NCI-H774 (cell line): Measurements from ENCODE around the gene TMCO6.

Experiments used
- DNase-seq: peaks from one replicate; lab custom pipeline; 2025; lab: John Stamatoyannopoulos, UW

The TMCO6 gene

DNA sequence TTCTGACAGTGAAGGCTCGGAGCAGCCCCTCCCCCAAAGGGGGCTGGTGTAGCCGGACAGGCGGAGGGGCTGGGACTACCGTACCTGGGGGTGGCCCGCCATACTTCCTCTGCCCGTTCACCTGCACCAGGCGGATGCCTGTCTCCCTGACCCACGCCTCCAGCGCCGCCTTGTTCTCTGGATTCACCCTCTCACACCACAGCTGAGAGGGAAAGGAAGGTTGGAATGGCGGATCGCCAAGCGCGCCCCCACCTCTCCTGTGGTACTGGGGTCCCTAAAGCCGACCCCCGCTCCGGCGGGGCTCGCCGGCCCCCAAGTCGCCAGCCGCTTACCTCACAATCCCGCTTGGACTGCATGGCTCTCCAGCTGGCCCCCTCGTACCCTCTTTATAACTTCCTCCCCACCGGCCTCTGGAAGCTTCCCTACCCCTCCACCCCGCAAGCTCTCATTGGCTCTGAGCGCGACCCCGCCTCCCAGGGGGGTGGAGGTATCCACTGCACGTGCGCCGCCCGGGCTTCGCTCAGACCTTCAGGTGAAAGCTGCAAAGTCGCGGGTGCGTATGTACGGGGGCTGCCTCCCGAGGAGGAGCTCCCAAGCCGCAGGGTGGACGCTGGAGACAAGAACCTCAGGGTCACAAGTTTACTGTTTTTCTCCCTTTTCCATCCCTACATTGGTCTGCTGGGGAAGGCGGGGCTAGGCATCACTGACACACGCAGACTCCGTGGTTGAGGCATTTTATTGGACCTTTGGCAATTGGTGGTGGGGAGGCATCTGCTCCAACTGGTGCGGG is 34.1 kb downstream of the TMCO6 start, which contains the start of gene DND1:
Gene DND1, minus strand, starts transcription at position 390 of the 790 bp plus-strand sequence. Its CDS starts 34 bp downstream, at position 356.
- DNase-seq = no peak

DNA sequence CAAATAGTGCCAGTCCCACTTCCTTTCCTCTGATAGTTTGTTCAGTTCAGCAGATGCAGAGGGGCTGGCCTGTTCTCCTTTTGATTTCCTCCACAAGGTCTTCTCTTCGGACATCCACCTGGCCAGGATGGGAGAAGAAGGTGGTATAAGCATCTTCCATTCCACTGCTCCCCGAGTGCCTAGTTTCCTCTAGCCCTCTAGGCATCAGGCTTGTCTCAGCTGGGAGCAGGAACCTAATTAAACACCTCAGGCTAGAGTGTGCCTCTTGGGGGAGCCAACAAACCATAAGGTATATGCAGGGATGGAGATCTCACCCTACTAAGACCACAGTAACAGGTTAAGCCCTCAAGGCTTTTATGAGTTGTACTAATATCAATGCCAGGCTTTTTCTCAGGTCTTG is 35.0 kb downstream of the TMCO6 start:
- no peak for DNase-seq

DNA sequence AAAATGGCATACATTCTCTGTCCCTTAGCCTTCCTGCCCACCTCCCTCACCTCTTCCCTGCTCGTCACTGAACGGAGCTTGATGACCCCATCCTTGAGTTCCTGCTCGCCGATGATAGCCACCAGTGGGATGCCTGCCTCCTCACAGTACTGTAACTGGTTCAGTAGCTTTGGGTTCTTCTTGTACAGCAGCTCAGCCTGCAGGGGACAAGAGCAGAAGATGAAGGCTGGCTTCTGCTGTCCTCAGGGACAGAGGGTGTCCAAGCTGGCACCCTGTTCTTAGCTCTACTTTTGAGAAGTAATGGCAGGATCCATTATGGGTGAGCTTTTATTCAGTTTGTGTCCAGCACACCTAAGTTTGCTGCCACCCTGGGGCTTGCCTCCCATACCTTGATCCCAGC is 35.4 kb downstream of the TMCO6 start:
- no peak for DNase-seq

DNA sequence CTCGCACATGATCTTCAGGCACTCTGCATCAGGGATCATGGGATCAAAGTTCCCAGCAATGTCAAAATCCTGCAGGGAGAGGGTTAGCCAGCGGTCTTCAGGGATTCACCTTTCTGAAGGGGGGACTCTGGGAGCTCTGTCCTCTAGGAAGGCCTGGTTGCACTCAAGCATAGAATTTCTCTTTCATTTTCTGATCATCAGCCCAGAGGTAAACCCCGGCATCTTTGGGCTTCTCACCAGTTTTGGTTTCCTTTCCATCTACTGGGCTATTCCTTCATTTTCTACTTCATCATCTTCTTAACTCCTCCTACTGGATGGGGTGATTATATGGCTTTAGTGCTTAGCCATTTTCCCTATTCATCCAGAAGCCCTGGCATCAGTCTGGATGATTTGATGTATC is 38.7 kb downstream of the TMCO6 start:
- DNase-seq = no peak

DNA sequence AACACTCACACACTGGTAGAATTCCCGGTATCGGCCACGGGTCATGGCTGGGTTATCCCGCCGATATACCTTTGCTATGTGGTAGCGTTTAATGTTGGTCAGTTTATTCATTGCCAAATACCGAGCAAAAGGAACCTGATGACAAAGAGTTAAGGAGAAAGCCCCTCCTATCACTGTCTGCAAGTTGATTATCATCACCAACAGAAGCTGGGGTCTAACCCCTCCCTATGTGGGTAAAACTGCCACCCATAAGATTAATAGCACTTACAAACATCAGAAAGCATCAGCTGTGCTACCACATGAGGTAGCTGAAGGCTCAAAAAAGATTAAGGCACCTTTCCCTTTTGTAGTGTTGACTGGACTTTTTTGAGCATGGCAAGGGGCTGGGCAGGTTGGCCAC is 39.7 kb downstream of the TMCO6 start:
- no peak for DNase-seq

DNA sequence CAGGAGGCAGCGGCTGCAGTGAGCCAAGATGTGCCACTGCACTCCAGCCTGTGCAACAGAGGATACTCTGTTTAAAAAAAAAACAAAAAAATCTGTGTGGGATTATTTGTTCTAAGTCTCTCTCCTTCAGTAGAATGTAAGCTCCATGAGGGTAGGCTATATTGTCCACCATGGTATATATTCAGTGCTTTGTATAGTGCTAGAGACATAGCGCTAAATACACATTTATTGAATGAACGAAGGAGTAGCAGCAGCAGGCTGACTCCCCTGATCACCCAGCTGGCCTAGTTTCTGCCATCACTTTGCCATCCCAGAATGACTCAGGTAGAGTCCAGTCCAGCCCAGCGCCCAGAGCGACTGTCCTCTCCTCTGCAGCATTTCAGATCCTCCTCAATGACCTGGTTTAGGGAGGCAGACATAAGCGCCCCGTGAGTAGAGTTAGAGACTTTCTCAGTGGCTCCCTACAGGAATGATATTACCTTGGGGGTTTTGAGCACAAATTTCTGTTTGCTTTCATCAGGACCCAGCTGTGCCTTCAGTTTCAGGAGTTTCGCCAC is 51.2 kb downstream of the TMCO6 start:
- DNase-seq = no peak

DNA sequence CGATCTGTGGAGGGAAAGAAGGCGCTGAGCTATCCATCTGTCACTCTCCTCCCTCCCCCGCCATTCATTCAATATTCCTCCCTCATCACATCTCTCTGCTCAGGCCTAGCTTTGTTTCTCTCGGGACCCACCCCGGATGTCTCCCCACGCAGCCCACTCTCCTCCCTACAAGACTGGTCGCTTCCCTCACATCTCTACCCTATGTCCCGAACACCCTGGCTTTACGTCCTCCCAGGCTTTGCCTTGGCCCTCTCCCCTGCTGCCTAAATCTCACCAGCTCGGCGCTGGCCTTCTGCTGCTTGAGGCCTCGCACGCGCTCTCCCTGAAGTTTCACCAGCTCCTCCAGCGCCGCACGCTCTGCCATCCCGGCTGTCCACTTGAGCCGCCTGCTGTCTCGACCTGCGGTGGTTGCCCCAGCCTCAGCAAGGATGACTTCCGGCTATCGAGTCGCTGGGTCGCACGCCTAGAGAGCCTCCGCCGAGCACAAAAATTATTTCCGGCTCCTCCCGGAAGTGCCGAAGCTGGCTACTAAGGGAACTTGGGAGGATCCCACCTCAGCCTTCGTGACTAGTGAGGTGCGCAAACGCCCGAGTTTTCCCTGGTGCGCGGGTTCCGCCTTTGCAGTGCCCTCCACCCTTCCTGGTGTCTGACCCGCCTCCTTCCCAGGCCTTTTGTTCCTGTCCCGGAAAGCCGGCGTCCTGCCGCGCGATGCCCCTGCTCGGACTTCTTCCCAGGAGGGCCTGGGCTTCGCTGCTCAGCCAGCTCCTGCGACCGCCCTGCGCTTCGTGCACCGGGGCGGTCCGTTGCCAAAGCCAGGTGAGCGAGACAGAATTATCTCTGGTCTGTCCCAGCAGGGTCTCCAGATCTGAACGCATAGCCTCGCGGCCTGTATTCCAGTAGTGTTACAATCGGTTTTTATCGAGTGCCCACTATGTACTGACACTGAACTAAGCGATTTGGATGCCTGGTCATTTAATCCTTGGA is 52.0 kb downstream of the TMCO6 start, which contains the start of the genes HARS1 and HARS2:
Gene HARS1, minus strand, starts transcription at position 430 of the 984 bp plus-strand sequence. Its CDS starts 66 bp downstream, at position 364.
Gene HARS2, plus strand, starts transcription at position 515 of the 984 bp plus-strand sequence. Its CDS starts 194 bp downstream, at position 709.
- DNase-seq = peak; percentile 95

DNA sequence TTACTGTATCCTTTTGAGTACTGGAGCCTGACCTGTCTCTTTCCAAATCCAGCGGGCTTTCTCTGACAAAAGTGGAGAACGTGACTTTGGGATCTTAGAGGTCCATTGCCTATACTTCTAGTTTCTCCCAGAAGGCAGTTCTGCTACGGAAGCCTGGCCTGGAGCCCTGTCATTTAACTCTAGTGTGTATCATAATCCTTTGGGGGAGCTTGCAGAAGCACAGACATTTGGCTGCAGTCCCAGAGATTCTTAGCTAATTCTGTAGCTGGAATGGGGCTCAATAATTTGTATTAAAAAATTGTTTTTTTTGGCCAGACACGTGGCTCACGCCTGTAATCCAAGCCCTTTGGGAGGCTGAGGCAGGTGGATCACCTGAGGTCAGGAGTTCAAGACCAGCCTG is 55.0 kb downstream of the TMCO6 start:
- no peak for DNase-seq
